Naive thymus-derived CD4-positive, alpha-beta T cell (primary cell): ENCODE data around the gene GPR156. TPM values are rescaled to one million over a fixed set of nuclear protein-coding genes. Genes with fewer than 3 reads are reported as not detected.

Source experiments
- ATAC-seq: fragments of 150-1000 bp; cut with Tn5 transposase; 2 replicates; pipeline ENCODE4 v1.10.0; 2021; ENCODE audit warnings: mild to moderate bottlenecking, moderate library complexity
- CTCF ChIA-PET: fragments of 350-600 bp; sonication (Branson Sonifier 250); formaldehyde crosslinking; loops from one replicate; lab custom pipeline; 2021; ENCODE audit warnings: antibody characterized with exemption; lab: Charles Lee
- POLR2A ChIA-PET: fragments of 350-600 bp; sonication (Branson Sonifier 250); formaldehyde crosslinking; loops from one replicate; lab custom pipeline; 2021; ENCODE audit warnings: antibody characterized with exemption, inconsistent platforms; lab: Charles Lee
- DNase-seq, 9 donors: peaks; one replicate each; pipeline versions ENCODE4 v3.0.0 to v3.0.0-alpha.2; 2020 to 2022; ENCODE audit warnings: mixed read lengths in 1 of 9
- H3K27ac ChIP-seq: one replicate; pipeline ENCODE4 v1.7.0; 2013; ENCODE audit warnings: mild to moderate bottlenecking, low read depth, low read length, moderate library complexity
- H3K27me3 ChIP-seq, 2 donors: one replicate each; pipeline ENCODE4 v1.7.0; 2013; ENCODE audit warnings: low read length in 2 of 2, mild to moderate bottlenecking in 2 of 2, moderate library complexity in 2 of 2; ENCODE audit not compliant: control insufficient read depth in 2 of 2, insufficient read depth in 2 of 2
- H3K36me3 ChIP-seq, 3 experiments: 1 replicate in 2 of 3; 2 replicates in 1 of 3; pipeline ENCODE4 v1.7.0; 2013; ENCODE audit warnings: low read length in 3 of 3, mild to moderate bottlenecking in 3 of 3, moderate library complexity in 1 of 3; ENCODE audit not compliant: insufficient read depth in 3 of 3, control insufficient read depth in 2 of 3
- H3K4me1 ChIP-seq, 2 donors: one replicate each; pipeline ENCODE4 v1.7.0; 2013; ENCODE audit warnings: low read length in 2 of 2, mild to moderate bottlenecking in 2 of 2, moderate library complexity in 1 of 2; ENCODE audit not compliant: control insufficient read depth in 2 of 2, insufficient read depth in 2 of 2
- H3K4me3 ChIP-seq: 2 replicates; pipeline ENCODE4 v1.7.0; 2013; ENCODE audit warnings: mild to moderate bottlenecking, low read length
- H3K9me3 ChIP-seq, 3 experiments: 1 replicate in 2 of 3; 2 replicates in 1 of 3; pipeline ENCODE4 v1.7.0; 2013; ENCODE audit warnings: low read length in 3 of 3; ENCODE audit not compliant: control insufficient read depth in 2 of 3
- H3K27ac Mint-ChIP-seq, 9 donors: one replicate each; pipeline ENCODE4 v1.8.0; 2020 to 2022; ENCODE audit warnings: mixed read lengths in 9 of 9, mild to moderate bottlenecking in 8 of 9, moderate library complexity in 5 of 9, inconsistent platforms in 2 of 9
- H3K27me3 Mint-ChIP-seq, 5 donors: one replicate each; pipeline ENCODE4 v1.8.0; 2021 to 2022; ENCODE audit warnings: mixed read lengths in 5 of 5, mild to moderate bottlenecking in 1 of 5
- H3K36me3 Mint-ChIP-seq, 5 donors: one replicate each; pipeline ENCODE4 v1.8.0; 2020 to 2022; ENCODE audit warnings: mixed read lengths in 5 of 5, mild to moderate bottlenecking in 3 of 5, inconsistent platforms in 1 of 5
- H3K4me1 Mint-ChIP-seq, 7 donors: one replicate each; pipeline ENCODE4 v1.8.0; 2020 to 2022; ENCODE audit warnings: mixed read lengths in 7 of 7, mild to moderate bottlenecking in 3 of 7, inconsistent platforms in 1 of 7
- H3K4me3 Mint-ChIP-seq, 10 donors: one replicate each; pipeline ENCODE4 v1.8.0; 2020 to 2022; ENCODE audit warnings: mild to moderate bottlenecking in 10 of 10, mixed read lengths in 10 of 10, moderate library complexity in 6 of 10, inconsistent platforms in 2 of 10
- H3K9me3 Mint-ChIP-seq, 11 donors: one replicate each; pipeline ENCODE4 v1.8.0; 2020 to 2022; ENCODE audit warnings: mixed read lengths in 11 of 11, mild to moderate bottlenecking in 4 of 11, inconsistent platforms in 1 of 11, moderate library complexity in 1 of 11
- intact Hi-C, 2 donors: fragments of 100-400 bp; cut with micrococcal nuclease; formaldehyde crosslinking; loops; one replicate each; pipeline ENCODE4 v1.15.1; 2023
- polyA plus RNA-seq, 2 donors: library from polyadenylated mRNA; unstranded; fragments of 300-500 nt; fragmentation: Illumina TruSeq; gene quantifications; one replicate each; pipeline ENCODE4 v1.2.3, GENCODE V29; 2021
- total RNA-seq, 6 experiments: library from RNA in 5 of 6; stranded (reverse) in 5 of 6; gene quantifications; 1 replicate in 5 of 6; 2 replicates in 1 of 6; pipeline ENCODE4 v1.2.3 and lab custom pipeline; 2021 to 2026

Gene GPR156
- total and polyA plus RNA-seq, 7 experiments from 2014 or later = 0.27 TPM; not detected in 6

- no peaks in the 10 kb centered on the region for H3K9me3 ChIP-seq
- no peaks in the 10 kb centered on the region for H3K36me3 ChIP-seq
- no peak overlapping the region for H3K27ac Mint-ChIP-seq
- CTCF ChIA-PET = no interaction called here
- ATAC-seq (no peak), DNase-seq (no peak)
- no peaks in the 10 kb centered on the region for H3K36me3 Mint-ChIP-seq
- H3K27me3 ChIP-seq = no peaks in the 10 kb centered on the region
- H3K4me1 ChIP-seq = no peaks in the 10 kb centered on the region
- H3K9me3 Mint-ChIP-seq = no peaks in the 10 kb centered on the region
- intact Hi-C loops = no loop called here
- H3K4me3 ChIP-seq = no peak overlapping the region
- H3K4me3 Mint-ChIP-seq = no peak overlapping the region
- no peaks in the 10 kb centered on the region for H3K4me1 Mint-ChIP-seq
- H3K27me3 Mint-ChIP-seq = peaks cover 0 to 4% (median 0%) of the 10 kb centered on the region in 5 donors
- no peak overlapping the region for H3K27ac ChIP-seq
- POLR2A ChIA-PET = no interaction called here
These were observed 81.4 kb downstream of the GPR156 start for GRCh38 chr3:120203621-120204020.

DNA sequence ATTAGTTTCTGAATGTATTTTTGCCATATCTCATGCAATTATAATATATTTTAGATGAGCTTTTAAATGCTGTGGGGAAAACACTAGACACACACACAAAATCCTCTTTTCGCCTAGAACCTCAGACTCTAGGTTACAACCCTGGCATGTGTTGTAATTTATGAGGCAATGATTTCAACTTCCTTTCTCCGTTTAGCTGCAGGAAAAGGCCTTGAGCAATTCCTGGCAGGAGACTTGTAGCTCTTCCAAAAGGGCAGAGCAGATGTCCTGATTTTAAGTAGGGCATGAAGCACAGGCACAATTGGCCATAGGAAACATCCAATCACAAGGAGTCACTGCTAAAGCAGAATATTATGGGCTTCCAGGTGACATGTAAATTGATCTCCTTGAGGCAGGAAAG lies 82.0 kb downstream of the GPR156 start:
- Mint-ChIP-seq H3K27ac (no peak overlapping the region), H3K4me3 (no peak overlapping the region), H3K27me3 (peaks cover 0 to 4% (median 0%) of the 10 kb centered on the region in 5 donors), H3K9me3 (no peaks in the 10 kb centered on the region), H3K36me3 (no peaks in the 10 kb centered on the region), H3K4me1 (no peaks in the 10 kb centered on the region)
- H3K27me3 ChIP-seq = no peaks in the 10 kb centered on the region
- no peaks in the 10 kb centered on the region for H3K4me1 ChIP-seq
- no peaks in the 10 kb centered on the region for H3K36me3 ChIP-seq
- ATAC-seq (peak; percentile 44), DNase-seq (no peak)
- CTCF ChIA-PET = interaction anchor here (0.6 kb wide), 1 partner anchor 214 kb away, joined by 5 read pairs; no protein-coding TSS in a partner anchor
- no peak overlapping the region for H3K27ac ChIP-seq
- H3K4me3 ChIP-seq = no peak overlapping the region
- H3K9me3 ChIP-seq = no peaks in the 10 kb centered on the region
- intact Hi-C loops = no loop called here
- POLR2A ChIA-PET = no interaction called here

GRCh38 chr3:120202363-120202762 lies 82.7 kb downstream of the GPR156 start:
- H3K4me1 Mint-ChIP-seq = no peaks in the 10 kb centered on the region
- POLR2A ChIA-PET = no interaction called here
- H3K27me3 Mint-ChIP-seq = peaks cover 0 to 4% (median 0%) of the 10 kb centered on the region in 5 donors
- no peaks in the 10 kb centered on the region for H3K4me1 ChIP-seq
- no peak overlapping the region for H3K4me3 ChIP-seq
- H3K27me3 ChIP-seq = no peaks in the 10 kb centered on the region
- no peaks in the 10 kb centered on the region for H3K36me3 ChIP-seq
- no peak for ATAC-seq
- H3K9me3 Mint-ChIP-seq = no peaks in the 10 kb centered on the region
- no peak for DNase-seq
- H3K4me3 Mint-ChIP-seq = no peak overlapping the region
- H3K27ac Mint-ChIP-seq = no peak overlapping the region
- no peaks in the 10 kb centered on the region for H3K9me3 ChIP-seq
- H3K36me3 Mint-ChIP-seq = no peaks in the 10 kb centered on the region
- H3K27ac ChIP-seq = no peak overlapping the region
- CTCF ChIA-PET = no interaction called here
- intact Hi-C loops = no loop called here

- H3K27me3 ChIP-seq = no peaks in the 10 kb centered on the region
- Mint-ChIP-seq H3K36me3 (no peaks in the 10 kb centered on the region), H3K9me3 (no peaks in the 10 kb centered on the region), H3K27ac (no peak overlapping the region), H3K4me1 (no peaks in the 10 kb centered on the region), H3K4me3 (no peak overlapping the region), H3K27me3 (no peaks in the 10 kb centered on the region)
- H3K9me3 ChIP-seq = no peaks in the 10 kb centered on the region
- ChIA-PET CTCF (interaction anchor here (1.6 kb wide), 1 partner anchor 309 kb away, joined by 3 read pairs; no protein-coding TSS in a partner anchor), POLR2A (no interaction called here)
- DNase-seq = no peak
- H3K4me3 ChIP-seq = no peak overlapping the region
- no peak for ATAC-seq
- H3K27ac ChIP-seq = no peak overlapping the region
- intact Hi-C loops = no loop called here
- H3K36me3 ChIP-seq = no peaks in the 10 kb centered on the region
- H3K4me1 ChIP-seq = no peaks in the 10 kb centered on the region
These were observed 84.4 kb downstream of the GPR156 start for GRCh38 chr3:120200493-120201235.

- Mint-ChIP-seq H3K36me3 (no peaks in the 10 kb centered on the region), H3K4me1 (no peaks in the 10 kb centered on the region), H3K27ac (no peak overlapping the region), H3K9me3 (no peaks in the 10 kb centered on the region), H3K27me3 (no peaks in the 10 kb centered on the region), H3K4me3 (no peak overlapping the region)
- ChIA-PET CTCF (interaction anchor here (2.0 kb wide), 1 partner anchor 306 kb away, joined by 5 read pairs; no protein-coding TSS in a partner anchor), POLR2A (no interaction called here)
- H3K27ac ChIP-seq = no peak overlapping the region
- H3K4me3 ChIP-seq = no peak overlapping the region
- DNase-seq (no peak), ATAC-seq (no peak)
- no peaks in the 10 kb centered on the region for H3K9me3 ChIP-seq
- H3K27me3 ChIP-seq = no peaks in the 10 kb centered on the region
- no peaks in the 10 kb centered on the region for H3K36me3 ChIP-seq
- intact Hi-C loops = loop anchor here in 1 of 2 donors (1.0 kb wide), 1 partner anchor 306 kb away; no protein-coding TSS in a partner anchor
- H3K4me1 ChIP-seq = no peaks in the 10 kb centered on the region
These were observed 86.6 kb downstream of the GPR156 start for GRCh38 chr3:120198305-120198878.

DNA sequence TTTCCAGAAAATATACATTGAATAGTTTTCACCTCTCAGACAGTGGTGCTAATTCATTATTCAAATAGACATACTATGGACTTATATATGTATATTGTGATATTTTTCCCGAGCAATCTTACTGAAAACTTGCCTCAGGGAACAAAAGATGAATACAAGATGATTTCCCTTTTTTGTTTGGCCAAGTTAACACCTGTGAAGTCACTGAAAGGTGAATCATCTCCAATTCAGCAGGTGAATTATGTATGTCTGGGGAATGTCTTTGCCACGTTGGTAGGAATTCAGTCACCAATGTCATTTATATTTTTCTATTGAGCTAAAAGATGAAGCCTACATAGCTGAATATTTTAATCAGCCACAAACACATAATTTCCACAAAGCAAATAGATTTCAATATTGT lies 88.2 kb downstream of the GPR156 start:
- Histone ChIP-seq H3K27ac (no peak overlapping the region), H3K9me3 (no peaks in the 10 kb centered on the region), H3K27me3 (no peaks in the 10 kb centered on the region), H3K36me3 (no peaks in the 10 kb centered on the region), H3K4me1 (no peaks in the 10 kb centered on the region), H3K4me3 (no peak overlapping the region)
- no peak overlapping the region for H3K27ac Mint-ChIP-seq
- no peaks in the 10 kb centered on the region for H3K9me3 Mint-ChIP-seq
- POLR2A ChIA-PET = no interaction called here
- H3K27me3 Mint-ChIP-seq = peaks cover 0 to 2% (median 0%) of the 10 kb centered on the region in 5 donors
- H3K4me3 Mint-ChIP-seq = no peak overlapping the region
- DNase-seq (no peak), ATAC-seq (no peak)
- no peaks in the 10 kb centered on the region for H3K4me1 Mint-ChIP-seq
- CTCF ChIA-PET = no interaction called here
- intact Hi-C loops = no loop called here
- no peaks in the 10 kb centered on the region for H3K36me3 Mint-ChIP-seq

GRCh38 chr3:120196333-120196732 lies 88.7 kb downstream of the GPR156 start:
- intact Hi-C loops = no loop called here
- no peaks in the 10 kb centered on the region for H3K36me3 ChIP-seq
- Mint-ChIP-seq H3K9me3 (no peaks in the 10 kb centered on the region), H3K27ac (no peak overlapping the region), H3K27me3 (peaks cover 0 to 5% (median 0%) of the 10 kb centered on the region in 5 donors), H3K4me3 (no peak overlapping the region), H3K36me3 (no peaks in the 10 kb centered on the region), H3K4me1 (no peaks in the 10 kb centered on the region)
- no peaks in the 10 kb centered on the region for H3K27me3 ChIP-seq
- ChIA-PET CTCF (no interaction called here), POLR2A (no interaction called here)
- no peak overlapping the region for H3K27ac ChIP-seq
- ATAC-seq (no peak), DNase-seq (no peak)
- H3K4me1 ChIP-seq = no peaks in the 10 kb centered on the region
- no peaks in the 10 kb centered on the region for H3K9me3 ChIP-seq
- H3K4me3 ChIP-seq = no peak overlapping the region
